GM21717 (cell line): ENCODE results near the gene MFN2.
"Not testable (repeated sequence)": the region's sequence is repeated elsewhere in the genome, so short reads cannot be mapped to it uniquely, and the experiment has no call there.

Source experiments
- ATAC-seq: cut with Tn5 transposase; IDR thresholded peaks from one replicate; pipeline ENCODE4 v1.9.1; 2021; ENCODE audit warnings: mild to moderate bottlenecking, moderate library complexity; ENCODE audit not compliant: unreplicated experiment

Gene MFN2

GRCh38 chr1:12044187-12044877 is 64.1 kb downstream of the MFN2 start:
- ATAC-seq = not testable (repeated sequence)

- ATAC-seq = no peak
Measured at GRCh38 chr1:12046749-12047119, 66.5 kb downstream of the MFN2 start.

- peak; percentile 37 for ATAC-seq
Measured at GRCh38 chr1:12047120-12047876, 67.1 kb downstream of the MFN2 start.

DNA sequence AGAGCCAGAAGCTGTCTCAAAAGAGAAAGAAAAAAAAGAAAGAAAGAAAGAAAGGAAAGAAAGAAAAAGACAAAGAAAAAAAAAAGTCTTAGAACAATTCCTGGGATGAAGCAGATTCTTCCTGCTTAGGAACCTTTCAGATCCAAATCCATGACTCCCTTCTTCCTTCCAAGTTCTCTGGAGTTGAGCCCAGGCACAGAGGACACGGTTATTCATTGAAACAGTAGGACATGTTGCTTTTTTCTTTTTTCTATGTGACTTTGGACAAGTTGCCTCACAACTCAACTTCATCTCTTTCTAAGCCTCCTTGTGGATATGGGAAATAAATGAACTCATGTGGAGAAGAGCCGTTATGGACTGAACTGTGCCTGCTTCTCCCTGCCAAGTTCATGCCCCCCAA is 68.1 kb downstream of the MFN2 start:
- ATAC-seq = no peak

GRCh38 chr1:12049616-12050015 is 69.4 kb downstream of the MFN2 start:
- ATAC-seq = no peak

DNA sequence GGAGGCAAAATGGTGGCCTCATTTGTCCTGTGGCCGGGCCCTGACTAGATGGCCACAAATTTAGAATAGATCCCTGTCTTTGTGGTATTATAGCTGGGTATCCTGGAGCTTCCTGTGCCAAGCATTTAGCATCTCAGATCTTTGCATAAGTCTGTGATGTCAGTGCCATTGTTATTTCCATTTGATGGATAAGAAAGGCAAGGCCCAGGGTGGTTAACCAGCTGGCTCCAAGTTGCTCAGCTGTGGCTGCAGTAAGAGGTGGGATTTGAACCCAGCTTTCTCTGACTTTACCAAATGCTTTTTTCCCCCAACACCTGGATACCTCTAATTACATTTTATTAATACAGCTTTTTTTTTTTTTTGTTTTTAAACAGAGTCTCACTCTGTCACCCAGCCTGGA is 71.1 kb downstream of the MFN2 start:
- ATAC-seq = no peak

GRCh38 chr1:12052008-12052573 is 71.8 kb downstream of the MFN2 start:
- peak; percentile 60 for ATAC-seq

GRCh38 chr1:12052997-12053686 is 72.9 kb downstream of the MFN2 start:
- ATAC-seq = no peak

DNA sequence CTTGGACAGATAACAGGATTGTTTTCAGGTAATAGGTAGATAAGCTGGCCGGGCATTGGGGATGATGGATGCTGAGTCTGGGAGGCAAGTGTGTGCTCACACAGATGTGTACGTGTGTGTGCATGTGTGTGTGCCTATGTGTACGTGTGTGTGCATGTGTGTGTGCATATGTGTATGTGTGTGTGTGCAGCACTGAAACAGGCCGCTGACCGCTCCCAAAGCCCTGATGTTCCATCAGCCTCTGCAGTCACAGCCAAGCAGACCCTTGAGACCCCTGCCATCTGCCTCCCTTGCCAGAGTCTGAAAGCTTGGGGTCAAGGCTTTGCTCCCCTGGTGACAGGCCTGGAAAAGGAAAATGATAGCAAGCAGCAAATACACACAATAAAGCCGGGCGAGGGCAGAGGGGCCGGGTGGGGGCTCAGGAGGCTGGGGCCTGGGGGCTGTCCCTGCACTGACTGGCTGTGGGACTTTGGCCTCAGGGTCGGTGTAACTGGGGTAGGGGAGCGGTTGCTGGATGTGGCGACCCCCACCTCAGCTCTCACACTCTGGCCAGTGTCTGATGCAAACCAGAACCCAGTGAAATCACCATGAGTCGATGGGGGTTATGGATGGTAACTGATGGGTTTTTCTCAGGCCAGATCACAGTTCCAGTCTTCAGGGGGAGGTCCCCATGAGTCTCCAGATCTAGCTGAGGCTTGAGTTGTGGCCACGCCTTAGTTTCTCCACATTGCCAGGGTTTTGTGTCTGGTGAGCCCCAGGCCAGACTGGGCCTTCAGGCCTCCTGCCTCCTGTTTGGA is 73.7 kb downstream of the MFN2 start:
- no peak for ATAC-seq

- ATAC-seq = no peak
Measured at GRCh38 chr1:12055259-12055658, 75.0 kb downstream of the MFN2 start.

GRCh38 chr1:12056331-12056841 is 76.1 kb downstream of the MFN2 start:
- ATAC-seq = no peak

- no peak for ATAC-seq
Measured at GRCh38 chr1:12057382-12057781, 77.1 kb downstream of the MFN2 start.

GRCh38 chr1:12057940-12058687 is 77.9 kb downstream of the MFN2 start:
- ATAC-seq = no peak

DNA sequence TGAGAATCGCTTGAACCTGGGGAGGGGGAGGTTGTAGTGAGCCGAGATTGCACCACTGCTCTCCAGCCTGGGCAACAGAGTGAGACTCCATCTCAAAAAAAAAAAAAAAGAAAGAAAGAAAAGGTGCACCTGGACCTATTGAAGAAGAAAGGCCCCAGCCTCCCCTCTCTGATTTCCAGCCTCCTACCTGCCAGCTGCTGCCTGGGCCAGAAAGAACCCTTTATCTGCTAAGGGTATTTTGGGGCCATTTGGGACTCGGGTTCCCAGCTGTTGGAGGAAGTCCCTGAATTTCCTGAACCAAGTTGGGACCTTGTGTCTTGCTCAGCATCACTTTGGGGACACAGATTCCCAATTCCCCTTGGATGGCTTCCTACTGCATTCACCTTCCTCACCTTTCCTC is 79.0 kb downstream of the MFN2 start:
- no peak for ATAC-seq

- ATAC-seq = no peak
Measured at GRCh38 chr1:12059722-12060464, 79.6 kb downstream of the MFN2 start.

DNA sequence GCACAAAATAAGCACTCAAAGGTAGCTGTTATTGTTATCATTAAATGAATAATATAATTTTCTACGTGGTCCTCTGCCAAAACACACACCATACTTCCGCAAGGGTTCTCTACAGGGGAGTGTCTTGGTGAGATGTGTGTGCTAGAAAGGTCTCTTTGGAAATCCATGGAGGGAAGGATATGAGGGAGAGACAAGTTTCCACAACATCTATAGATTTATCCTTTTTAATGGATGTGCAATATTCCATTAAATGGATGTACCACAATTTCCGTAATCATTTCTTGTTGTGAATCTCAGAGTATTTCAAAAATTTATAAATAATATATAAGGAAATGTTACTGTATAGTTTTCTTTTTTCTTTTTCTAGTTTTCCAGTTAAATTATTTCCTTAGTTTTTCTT is 80.3 kb downstream of the MFN2 start:
- no peak for ATAC-seq
